ENCODE data around the gene MED13L.

- TF ChIP-seq ATF3 (CRISPR knock-in tag; conservative IDR thresholded peaks at IDR 0.05) (no peak), CTCF (IDR thresholded peaks at IDR 0.05) (no peak), ATF1 (CRISPR knock-in tag; IDR thresholded peaks at IDR 0.05) (no peak), TEAD1 (CRISPR knock-in tag; IDR thresholded peaks at IDR 0.05) (no peak), ZNF317 (CRISPR knock-in tag; IDR thresholded peaks at IDR 0.05; ENCODE audit: borderline replicate concordance, low read depth) (no peak)
Observed at GRCh38 chr12:116062698-116063097, 214.8 kb downstream of the MED13L start.

Data from WTC11 (cell line).